Upper lobe of left lung (tissue), 4 donors: ENCODE data around the gene DNAJC1.

Source experiments
- EP300 ChIP-seq, 4 donors: sonication (generic); formaldehyde crosslinking; IDR thresholded peaks; one replicate each; pipeline ENCODE4 v1.5.1; 2017; ENCODE audit warnings: antibody characterized with exemption in 4 of 4, control low read depth in 2 of 4
- TF ChIP-seq, protein P1 (sequence below), 6 experiments: fragments of 450-650 bp in 4 of 6; fragments of 200-600 bp in 2 of 6; sonication (generic) in 2 of 6; IDR thresholded peaks; one replicate each; pipeline ENCODE4 v1.5.1; 2016 to 2019; ENCODE audit warnings: antibody characterized with exemption in 6 of 6

DNA sequence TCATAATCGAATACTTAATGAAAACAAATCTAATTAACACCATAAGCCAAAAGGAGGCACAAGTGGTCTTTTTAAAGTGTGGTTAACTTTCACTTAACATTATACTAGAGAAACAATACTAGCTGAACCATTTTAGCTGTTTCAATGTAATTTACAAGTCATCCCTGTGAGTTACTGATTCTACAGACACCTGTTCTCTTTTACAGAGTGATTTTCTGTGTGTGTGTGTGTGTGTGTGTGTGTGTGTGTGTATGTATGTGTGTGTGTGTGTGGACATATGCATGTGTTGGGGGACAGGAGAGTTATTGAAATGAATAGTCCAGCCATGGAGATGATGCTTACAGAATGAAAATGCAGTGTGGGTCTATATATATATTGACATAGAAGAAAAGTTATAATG is 200.2 kb downstream of the DNAJC1 start:
- TF ChIP-seq, protein P1, sequence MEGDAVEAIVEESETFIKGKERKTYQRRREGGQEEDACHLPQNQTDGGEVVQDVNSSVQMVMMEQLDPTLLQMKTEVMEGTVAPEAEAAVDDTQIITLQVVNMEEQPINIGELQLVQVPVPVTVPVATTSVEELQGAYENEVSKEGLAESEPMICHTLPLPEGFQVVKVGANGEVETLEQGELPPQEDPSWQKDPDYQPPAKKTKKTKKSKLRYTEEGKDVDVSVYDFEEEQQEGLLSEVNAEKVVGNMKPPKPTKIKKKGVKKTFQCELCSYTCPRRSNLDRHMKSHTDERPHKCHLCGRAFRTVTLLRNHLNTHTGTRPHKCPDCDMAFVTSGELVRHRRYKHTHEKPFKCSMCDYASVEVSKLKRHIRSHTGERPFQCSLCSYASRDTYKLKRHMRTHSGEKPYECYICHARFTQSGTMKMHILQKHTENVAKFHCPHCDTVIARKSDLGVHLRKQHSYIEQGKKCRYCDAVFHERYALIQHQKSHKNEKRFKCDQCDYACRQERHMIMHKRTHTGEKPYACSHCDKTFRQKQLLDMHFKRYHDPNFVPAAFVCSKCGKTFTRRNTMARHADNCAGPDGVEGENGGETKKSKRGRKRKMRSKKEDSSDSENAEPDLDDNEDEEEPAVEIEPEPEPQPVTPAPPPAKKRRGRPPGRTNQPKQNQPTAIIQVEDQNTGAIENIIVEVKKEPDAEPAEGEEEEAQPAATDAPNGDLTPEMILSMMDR (IDR thresholded peaks at IDR 0.05): no peak
- TF ChIP-seq EP300 (IDR thresholded peaks at IDR 0.05): no peak
